SU-DHL-6 (cell line): Measurements from ENCODE around the gene ABCA5.

Source experiments
- H2AFZ ChIP-seq: fragments of 200-600 bp; sonication (generic); 2 replicates; pipeline ENCODE4 v1.6.1; 2014; ENCODE audit warnings: low read depth, mild to moderate bottlenecking, moderate library complexity, mixed read lengths, antibody characterized with exemption, low read length; ENCODE audit not compliant: severe bottlenecking
- H3F3A ChIP-seq: fragments of 200-600 bp; shearing (Covaris generic); 2 replicates; pipeline ENCODE4 v1.6.0; 2016; ENCODE audit warnings: antibody characterized with exemption, mild to moderate bottlenecking; ENCODE audit not compliant: insufficient read depth
- H3K27ac ChIP-seq: fragments of 200-600 bp; sonication (generic); 2 replicates; pipeline ENCODE4 v1.5.1; 2016; ENCODE audit warnings: low read depth, mild to moderate bottlenecking, low read length, moderate library complexity, mixed read lengths
- H3K27me3 ChIP-seq: fragments of 200-600 bp; sonication (generic), shearing (Covaris generic); 2 replicates; pipeline ENCODE4 v1.6.0; 2014; ENCODE audit warnings: mild to moderate bottlenecking, low read length
- H3K36me3 ChIP-seq: fragments of 200-600 bp; sonication (generic); 2 replicates; pipeline ENCODE4 v1.6.1; 2014; ENCODE audit warnings: mild to moderate bottlenecking, low read length, mixed read lengths
- H3K4me2 ChIP-seq: fragments of 300-600, 200-600 bp; shearing (Covaris generic), sonication (generic); 2 replicates; pipeline ENCODE4 v1.6.0; 2014; ENCODE audit warnings: low read length, low read depth, mild to moderate bottlenecking; ENCODE audit not compliant: poor library complexity, severe bottlenecking
- H3K4me3 ChIP-seq: fragments of 200-600 bp; sonication (generic); 2 replicates; pipeline ENCODE4 v1.5.1; 2014; ENCODE audit warnings: antibody characterized with exemption, low read length, mild to moderate bottlenecking, mixed read lengths; ENCODE audit not compliant: insufficient read depth, poor library complexity, severe bottlenecking
- H3K79me2 ChIP-seq: fragments of 200-600 bp; sonication (generic); 2 replicates; pipeline ENCODE4 v1.6.1; 2014; ENCODE audit warnings: mild to moderate bottlenecking, low read length, moderate library complexity; ENCODE audit not compliant: insufficient read depth
- H3K9ac ChIP-seq: fragments of 200-600 bp; sonication (generic); 2 replicates; pipeline ENCODE4 v1.7.0; 2014; ENCODE audit warnings: mild to moderate bottlenecking, low read length
- H3K9me2 ChIP-seq: fragments of 200-600 bp; sonication (generic); replicated peaks from 2 replicates; pipeline ENCODE4 v1.6.1; 2014; ENCODE audit warnings: low read length; ENCODE audit not compliant: insufficient read depth
- H3K9me3 ChIP-seq: fragments of 200-600 bp; sonication (generic); 2 replicates; pipeline ENCODE4 v1.6.1; 2014; ENCODE audit warnings: low read length, mixed read lengths; ENCODE audit not compliant: insufficient read depth
- H4K20me1 ChIP-seq: fragments of 200-600 bp; sonication (generic); 2 replicates; pipeline ENCODE4 v1.6.1; 2014; ENCODE audit warnings: low read depth, mild to moderate bottlenecking, antibody characterized with exemption, low read length, moderate library complexity, mixed read lengths
- CTCF ChIP-seq: fragments of 200-600 bp; sonication (generic); IDR thresholded peaks from one replicate; pipeline ENCODE4 v1.5.1; 2017; ENCODE audit warnings: antibody characterized with exemption, mild to moderate bottlenecking, low read length, moderate library complexity; ENCODE audit not compliant: insufficient read depth, poor library complexity, severe bottlenecking
- EZH2phosphoT487 ChIP-seq: fragments of 200-600 bp; sonication (generic), shearing (Covaris generic); conservative IDR thresholded peaks from 2 replicates; pipeline ENCODE4 v1.6.1; 2018; ENCODE audit warnings: mild to moderate bottlenecking, antibody characterized with exemption, low read length, moderate library complexity, mixed read lengths

The ABCA5 gene

GRCh38 chr17:69358688-69359596 is 32.0 kb upstream of the ABCA5 start:
- Histone ChIP-seq H3F3A (no peaks in the 10 kb centered on the region), H3K9me2 (no peaks in the 10 kb centered on the region), H3K27ac (no peak overlapping the region), H3K9me3 (no peaks in the 10 kb centered on the region), H2AFZ (no peak overlapping the region), H3K4me2 (no peak overlapping the region), H3K79me2 (no peaks in the 10 kb centered on the region), H4K20me1 (no peaks in the 10 kb centered on the region), H3K9ac (no peak overlapping the region), H3K4me3 (no peak overlapping the region), H3K36me3 (no peaks in the 10 kb centered on the region), H3K27me3 (no peaks in the 10 kb centered on the region)
- TF ChIP-seq EZH2phosphoT487 (no peak), CTCF (peak; percentile 38)

GRCh38 chr17:69357701-69358100 is 30.8 kb upstream of the ABCA5 start:
- Histone ChIP-seq H3K9ac (no peak overlapping the region), H3K4me2 (no peak overlapping the region), H2AFZ (no peak overlapping the region), H3K36me3 (no peaks in the 10 kb centered on the region), H3K9me2 (no peaks in the 10 kb centered on the region), H3K27ac (no peak overlapping the region), H3K27me3 (no peaks in the 10 kb centered on the region), H3K79me2 (no peaks in the 10 kb centered on the region), H3K4me3 (no peak overlapping the region), H4K20me1 (no peaks in the 10 kb centered on the region), H3K9me3 (no peaks in the 10 kb centered on the region), H3F3A (no peaks in the 10 kb centered on the region)
- TF ChIP-seq CTCF (no peak), EZH2phosphoT487 (no peak)

- H3K9me3 ChIP-seq: no peaks in the 10 kb centered on the region
- H3K27ac ChIP-seq: no peak overlapping the region
- H3K4me3 ChIP-seq: no peak overlapping the region
- no peaks in the 10 kb centered on the region for H3K36me3 ChIP-seq
- no peaks in the 10 kb centered on the region for H3K79me2 ChIP-seq
- H2AFZ ChIP-seq: no peak overlapping the region
- no peaks in the 10 kb centered on the region for H3K9me2 ChIP-seq
- H3F3A ChIP-seq: no peaks in the 10 kb centered on the region
- no peaks in the 10 kb centered on the region for H3K27me3 ChIP-seq
- H4K20me1 ChIP-seq: no peaks in the 10 kb centered on the region
- H3K9ac ChIP-seq: no peak overlapping the region
- H3K4me2 ChIP-seq: no peak overlapping the region
- no peak for TF ChIP-seq CTCF
- no peak for TF ChIP-seq EZH2phosphoT487
Observed at GRCh38 chr17:69356625-69357024, 29.7 kb upstream of the ABCA5 start.
